Esophagus muscularis mucosa (tissue), 3 donors: ENCODE results near the gene ID3.

Source experiments
- POLR2AphosphoS5 ChIP-seq, 2 donors: sonication (generic); formaldehyde crosslinking; IDR thresholded peaks; one replicate each; pipeline ENCODE4 v1.6.1; 2017; ENCODE audit warnings: antibody characterized with exemption in 2 of 2
- TF ChIP-seq, protein P1 (sequence below), 3 experiments: fragments of 200-600 bp in 2 of 3; fragments of 450-650 bp in 1 of 3; sonication (generic) in 2 of 3; IDR thresholded peaks; one replicate each; pipeline ENCODE4 v1.5.1; 2017 to 2019; ENCODE audit warnings: antibody characterized with exemption in 3 of 3, mild to moderate bottlenecking in 2 of 3, moderate library complexity in 1 of 3

DNA sequence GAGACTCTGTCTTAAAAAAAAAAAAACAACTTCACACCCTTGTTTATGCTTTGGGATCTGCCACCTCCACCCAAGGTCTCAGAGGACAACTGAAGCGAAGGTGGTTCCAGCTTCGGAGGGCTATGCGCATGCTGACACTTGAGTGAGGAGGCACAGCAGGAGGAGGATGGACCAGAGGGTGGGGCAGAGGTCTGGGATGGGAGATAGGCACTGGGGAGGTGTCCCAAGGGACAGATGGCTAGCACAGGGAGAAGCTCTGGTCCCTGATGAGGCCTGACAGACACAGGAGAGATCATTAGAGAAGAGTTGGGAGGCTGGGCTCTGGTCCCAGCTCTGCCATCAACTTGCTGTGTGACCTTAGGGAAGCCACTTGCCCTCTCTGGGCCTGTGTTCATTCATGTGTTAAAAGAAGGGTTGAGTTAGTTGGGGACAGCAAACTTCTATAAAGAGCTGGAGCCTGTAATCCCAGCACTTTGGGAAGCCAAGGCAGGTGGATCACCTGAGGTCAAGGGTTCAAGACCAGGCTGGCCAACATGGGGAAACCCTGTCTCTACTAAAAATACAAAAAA lies 45.1 kb downstream of the ID3 start:
- TF ChIP-seq, protein P1, sequence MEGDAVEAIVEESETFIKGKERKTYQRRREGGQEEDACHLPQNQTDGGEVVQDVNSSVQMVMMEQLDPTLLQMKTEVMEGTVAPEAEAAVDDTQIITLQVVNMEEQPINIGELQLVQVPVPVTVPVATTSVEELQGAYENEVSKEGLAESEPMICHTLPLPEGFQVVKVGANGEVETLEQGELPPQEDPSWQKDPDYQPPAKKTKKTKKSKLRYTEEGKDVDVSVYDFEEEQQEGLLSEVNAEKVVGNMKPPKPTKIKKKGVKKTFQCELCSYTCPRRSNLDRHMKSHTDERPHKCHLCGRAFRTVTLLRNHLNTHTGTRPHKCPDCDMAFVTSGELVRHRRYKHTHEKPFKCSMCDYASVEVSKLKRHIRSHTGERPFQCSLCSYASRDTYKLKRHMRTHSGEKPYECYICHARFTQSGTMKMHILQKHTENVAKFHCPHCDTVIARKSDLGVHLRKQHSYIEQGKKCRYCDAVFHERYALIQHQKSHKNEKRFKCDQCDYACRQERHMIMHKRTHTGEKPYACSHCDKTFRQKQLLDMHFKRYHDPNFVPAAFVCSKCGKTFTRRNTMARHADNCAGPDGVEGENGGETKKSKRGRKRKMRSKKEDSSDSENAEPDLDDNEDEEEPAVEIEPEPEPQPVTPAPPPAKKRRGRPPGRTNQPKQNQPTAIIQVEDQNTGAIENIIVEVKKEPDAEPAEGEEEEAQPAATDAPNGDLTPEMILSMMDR (IDR thresholded peaks at IDR 0.05), result no peak
- TF ChIP-seq POLR2AphosphoS5 (IDR thresholded peaks at IDR 0.05), result no peak
